ENCODE results near the gene DUSP8.

Gene DUSP8

GRCh38 chr11:1505480-1505879, 66.6 kb downstream of the DUSP8 start:
- no peak for TF ChIP-seq CTCF (IDR thresholded peaks at IDR 0.05; ENCODE audit: control insufficient read depth, insufficient read depth, low read depth, low read length, missing control alignments)
- DNase-seq (ENCODE audit: low read depth) = no peak

GRCh38 chr11:1504581-1505290, 67.3 kb downstream of the DUSP8 start:
- DNase-seq (ENCODE audit: low read depth) = no peak
- TF ChIP-seq CTCF (IDR thresholded peaks at IDR 0.05; ENCODE audit: control insufficient read depth, insufficient read depth, low read depth, low read length, missing control alignments) = no peak
- H3K4me3 ChIP-seq (ENCODE audit: control insufficient read depth, low read depth, low read length) = no peak overlapping the region

More at GRCh38 chr11:1505480-1505879, 66.6 kb downstream of the DUSP8 start:
- H3K4me3 ChIP-seq (ENCODE audit: control insufficient read depth, low read depth, low read length) = no peak overlapping the region

GRCh38 chr11:1504138-1504537, 67.9 kb downstream of the DUSP8 start:
- TF ChIP-seq CTCF (IDR thresholded peaks at IDR 0.05; ENCODE audit: control insufficient read depth, insufficient read depth, low read depth, low read length, missing control alignments) = no peak
- no peak overlapping the region for H3K4me3 ChIP-seq (ENCODE audit: control insufficient read depth, low read depth, low read length)
- no peak for DNase-seq (ENCODE audit: low read depth)

Data from AG09309 (cell line).